H1 (cell line): ENCODE data around the gene PPP1R12B. TPM values are rescaled to one million over a fixed set of nuclear protein-coding genes. Genes with fewer than 3 reads are reported as not detected.
"Not testable (repeated sequence)": the region's sequence is repeated elsewhere in the genome, so short reads cannot be mapped to it uniquely, and the experiment has no call there.

ENCODE experiments used
- CTCF ChIA-PET: fragments of 300-600 bp; sonication (Branson Sonifier 250); formaldehyde crosslinking; loops from one replicate; lab custom pipeline; 2021; ENCODE audit not compliant: partially characterized antibody; lab: Charles Lee
- POLR2A ChIA-PET: fragments of 300-600 bp; sonication (Branson Sonifier 250); formaldehyde crosslinking; loops from one replicate; lab custom pipeline; 2021; ENCODE audit warnings: inconsistent platforms; ENCODE audit not compliant: partially characterized antibody; lab: Charles Lee
- DNase-seq, 2 experiments: peaks; one replicate each; pipeline versions ENCODE4 v3.0.0 to v3.0.0-alpha.2; 2010 to 2022; ENCODE audit warnings: low spot score in 2 of 2, low read depth in 1 of 2, mixed read lengths in 1 of 2
- FAIRE-seq: peaks from 2 replicates; lab custom pipeline; 2011; peaks lifted over from hg19 to GRCh38; lab: Jason Lieb, UNC
- H2AFZ ChIP-seq: 2 replicates; pipeline ENCODE4 v1.8.1; 2012; ENCODE audit warnings: low read length, inconsistent platforms
- H2AK5ac ChIP-seq: 2 replicates; pipeline ENCODE4 v1.6.1; 2013; ENCODE audit warnings: low read depth, low read length
- H2BK120ac ChIP-seq: replicated peaks from 2 replicates; pipeline ENCODE3; 2013; ENCODE audit warnings: low read depth, low read length, inconsistent platforms
- H2BK12ac ChIP-seq: 2 replicates; pipeline ENCODE4 v1.6.1; 2013; ENCODE audit warnings: low read depth, low read length
- H2BK15ac ChIP-seq: 2 replicates; pipeline ENCODE4 v1.6.1; 2013; ENCODE audit warnings: low read length
- H2BK20ac ChIP-seq: 2 replicates; pipeline ENCODE4 v1.6.1; 2013; ENCODE audit warnings: low read length
- H2BK5ac ChIP-seq: 2 replicates; pipeline ENCODE4 v1.6.1; 2013; ENCODE audit warnings: low read depth, low read length
- H3K14ac ChIP-seq: 2 replicates; pipeline ENCODE4 v1.6.1; 2013; ENCODE audit warnings: inconsistent platforms; ENCODE audit not compliant: insufficient read length
- H3K18ac ChIP-seq: 2 replicates; pipeline ENCODE4 v1.6.1; 2013; ENCODE audit warnings: low read length; ENCODE audit errors: extremely low read depth
- H3K23ac ChIP-seq: 2 replicates; pipeline ENCODE4 v1.6.1; 2013; ENCODE audit warnings: inconsistent platforms; ENCODE audit not compliant: insufficient read length
- H3K23me2 ChIP-seq: 2 replicates; pipeline ENCODE4 v1.6.1; 2013; ENCODE audit warnings: low read depth, low read length
- H3K27ac ChIP-seq: 2 replicates; pipeline ENCODE4 v1.6.1; 2011; ENCODE audit warnings: low read depth, low read length, inconsistent platforms
- H3K27me3 ChIP-seq, 4 experiments: replicated peaks in 1 of 4; 1 replicate in 1 of 4; 2 replicates in 3 of 4; pipeline versions ENCODE4 v1.6.1 to v1.8.1; 2011 to 2013; ENCODE audit warnings: low read length in 3 of 4, mild to moderate bottlenecking in 3 of 4, inconsistent platforms in 2 of 4, mixed read lengths in 2 of 4, moderate library complexity in 1 of 4; ENCODE audit not compliant: control insufficient read depth in 3 of 4, insufficient read depth in 3 of 4; ENCODE audit errors: extremely low read depth in 1 of 4
- H3K36me3 ChIP-seq, 4 experiments: 2 replicates each; pipeline versions ENCODE4 v1.6.1 to v1.8.1; 2011 to 2013; ENCODE audit warnings: mild to moderate bottlenecking in 4 of 4, low read length in 3 of 4, moderate library complexity in 2 of 4, control low read depth in 1 of 4, inconsistent platforms in 1 of 4; ENCODE audit not compliant: insufficient read depth in 4 of 4, control insufficient read depth in 2 of 4
- H3K4ac ChIP-seq: replicated peaks from 2 replicates; pipeline ENCODE3; 2013; ENCODE audit warnings: low read length, low read depth, mixed read lengths, inconsistent platforms; ENCODE audit not compliant: insufficient read length
- H3K4me1 ChIP-seq, 4 experiments: replicated peaks in 1 of 4; 1 replicate in 1 of 4; 2 replicates in 3 of 4; pipeline versions ENCODE4 v1.6.1 to v1.8.1; 2011 to 2013; ENCODE audit warnings: low read length in 3 of 4, inconsistent platforms in 2 of 4, mixed read lengths in 1 of 4; ENCODE audit not compliant: insufficient read depth in 4 of 4, control insufficient read depth in 3 of 4
- H3K4me2 ChIP-seq, 2 experiments: 2 replicates each; pipeline versions ENCODE4 v1.6.1 to v1.8.1; 2011 to 2013; ENCODE audit warnings: low read depth in 2 of 2, low read length in 2 of 2, control low read depth in 1 of 2, inconsistent platforms in 1 of 2, mild to moderate bottlenecking in 1 of 2; ENCODE audit not compliant: insufficient read depth in 1 of 2
- H3K4me3 ChIP-seq, 4 experiments: fragments of 200-600, 300-600 bp in 1 of 4; sonication (generic), shearing (Covaris generic), sonication (Bioruptor Twin) in 1 of 4; 2 replicates each; pipeline versions ENCODE4 v1.5.1 to v1.8.1; 2011 to 2016; ENCODE audit warnings: low read length in 4 of 4, low read depth in 3 of 4, control low read depth in 2 of 4, inconsistent platforms in 2 of 4, mild to moderate bottlenecking in 2 of 4, mixed read lengths in 1 of 4, moderate library complexity in 1 of 4; ENCODE audit not compliant: insufficient read depth in 2 of 4; ENCODE audit errors: extremely low read depth in 1 of 4
- H3K56ac ChIP-seq: replicated peaks from 2 replicates; pipeline ENCODE3; 2013; ENCODE audit warnings: low read depth, mild to moderate bottlenecking, mixed read lengths, low read length, inconsistent platforms; ENCODE audit not compliant: insufficient read length
- H3K79me1 ChIP-seq: 2 replicates; pipeline ENCODE4 v1.6.1; 2013; ENCODE audit warnings: low read depth, low read length, control low read depth
- H3K79me2 ChIP-seq, 2 experiments: 2 replicates each; pipeline versions ENCODE4 v1.6.1 to v1.8.1; 2012 to 2013; ENCODE audit warnings: low read length in 2 of 2, mild to moderate bottlenecking in 2 of 2, inconsistent platforms in 1 of 2; ENCODE audit not compliant: insufficient read depth in 2 of 2, control insufficient read depth in 1 of 2
- H3K9ac ChIP-seq, 4 experiments: replicated peaks in 1 of 4; 1 replicate in 1 of 4; 2 replicates in 3 of 4; pipeline versions ENCODE4 v1.6.1 to v1.8.1; 2011 to 2013; ENCODE audit warnings: low read depth in 3 of 4, low read length in 3 of 4, control low read depth in 2 of 4, mild to moderate bottlenecking in 2 of 4, moderate library complexity in 2 of 4, inconsistent platforms in 1 of 4; ENCODE audit errors: extremely low read depth in 1 of 4
- H3K9me3 ChIP-seq, 2 experiments: 2 replicates each; pipeline versions ENCODE4 v1.6.1 to v1.8.1; 2012 to 2013; ENCODE audit warnings: mild to moderate bottlenecking in 2 of 2, moderate library complexity in 2 of 2, control low read depth in 1 of 2, inconsistent platforms in 1 of 2, low read depth in 1 of 2, low read length in 1 of 2, mixed read lengths in 1 of 2; ENCODE audit not compliant: insufficient read depth in 2 of 2
- H4K20me1 ChIP-seq, 2 experiments: replicated peaks in 1 of 2; 2 replicates each; pipeline versions ENCODE3 to v1.8.1; 2011 to 2013; ENCODE audit warnings: inconsistent platforms in 2 of 2, low read length in 2 of 2, mild to moderate bottlenecking in 1 of 2; ENCODE audit not compliant: insufficient read depth in 2 of 2, control insufficient read depth in 1 of 2
- H4K5ac ChIP-seq: 2 replicates; pipeline ENCODE4 v1.6.1; 2013; ENCODE audit warnings: low read length, low read depth, mixed read lengths, inconsistent platforms; ENCODE audit not compliant: insufficient read length
- H4K8ac ChIP-seq: 2 replicates; pipeline ENCODE4 v1.8.0; 2013; ENCODE audit warnings: mild to moderate bottlenecking, moderate library complexity, low read length, inconsistent platforms; ENCODE audit not compliant: insufficient read depth; ENCODE audit errors: extremely low read depth
- H4K91ac ChIP-seq: replicated peaks from 2 replicates; pipeline ENCODE3; 2013; ENCODE audit warnings: low read length, mixed read lengths, inconsistent platforms; ENCODE audit not compliant: insufficient read length
- SP2 ChIP-seq: IDR thresholded peaks from 2 replicates; pipeline ENCODE4 v1.6.1; 2012; ENCODE audit warnings: mild to moderate bottlenecking, low read length, inconsistent platforms
- USF2 ChIP-seq: IDR thresholded peaks from 2 replicates; pipeline ENCODE4 v1.6.1; 2011; ENCODE audit warnings: low read length, improper control_type of control experiment
- WGBS, 2 experiments: shearing (Covaris generic) in 1 of 2; methylation state at CpG; one replicate each; pipeline versions ENCODE4 v1.1.6 to v1.1.7; 2013 to 2015; ENCODE audit warnings: low lambda C conversion rate in 2 of 2, mixed read lengths in 2 of 2, inconsistent platforms in 1 of 2, low coverage in 1 of 2, missing lambda C conversion rate in 1 of 2; ENCODE audit not compliant: insufficient replicate concordance in 2 of 2, insufficient coverage in 1 of 2, insufficient read length in 1 of 2; ENCODE audit errors: extremely low coverage in 1 of 2, missing lambda C conversion rate in 1 of 2; 5-methylcytosine and 5-hydroxymethylcytosine counted together
- polyA plus RNA-seq, 7 experiments: library from polyadenylated mRNA; depleted of rRNA in 3 of 7; stranded (reverse) in 5 of 7; unstranded in 2 of 7; fragments of >200 nt in 5 of 7; fragments of 200-250 nt in 2 of 7; gene quantifications; 1 replicate in 5 of 7; 2 replicates in 1 of 7; 4 replicates in 1 of 7; pipeline versions ENCODE4 v1.2.1 to v1.2.3, GENCODE V29; 2011 to 2013; ENCODE audit warnings: missing spikeins in 2 of 7, mixed read lengths in 2 of 7
- total RNA-seq: library from RNA; stranded (reverse); fragmentation: NEBNext Ultra II Directional; extraction: Animal tissue kit (Norgen Biotek cat#: 25700); gene quantifications from 2 replicates; pipeline ENCODE4 v1.2.1, GENCODE V29; 2021

PPP1R12B gene
- total and polyA plus RNA-seq, 2 of the 8 experiments (the other 6 are each of a cell fraction or from before 2014, with no cell fraction given) = 7.9 to 18.7 TPM

GRCh38 chr1:202632241-202632640 lies 283.7 kb downstream of the PPP1R12B start (continued):
- TF ChIP-seq SP2 = no peak
- TF ChIP-seq USF2 = no peak

- H3K56ac ChIP-seq, H2BK20ac ChIP-seq, H4K8ac ChIP-seq, H3K4ac ChIP-seq, H4K5ac ChIP-seq, H2BK120ac ChIP-seq, H3K36me3 ChIP-seq, H3K14ac ChIP-seq, POLR2A ChIA-PET, H3K4me3 ChIP-seq, H3K18ac ChIP-seq, FAIRE-seq, DNase-seq, H3K79me1 ChIP-seq, H3K9ac ChIP-seq, H2BK12ac ChIP-seq, H2AK5ac ChIP-seq, H3K4me2 ChIP-seq, H3K79me2 ChIP-seq, H3K23ac ChIP-seq, H2AFZ ChIP-seq, H3K23me2 ChIP-seq, H3K27me3 ChIP-seq, H4K20me1 ChIP-seq, H3K27ac ChIP-seq, H2BK15ac ChIP-seq, H3K9me3 ChIP-seq, H4K91ac ChIP-seq, H2BK5ac ChIP-seq: not testable (repeated sequence)
- WGBS, 2 experiments = 63% methylated on average over 3 of the region's 3 CpGs; no CpG with 5 or more reads in 1 of the 2 experiments
- peaks cover 7 to 15% (median 11%) of the 10 kb centered on the region in 4 experiments; a peak in 6 of 7 replicates for H3K4me1 ChIP-seq
- CTCF ChIA-PET = interaction anchor here (1.5 kb wide), 1 partner anchor 21 kb away, joined by 5 read pairs; no protein-coding TSS in a partner anchor
These were observed 287.7 kb downstream of the PPP1R12B start for GRCh38 chr1:202636171-202636570.
